Ovary (tissue), 3 donors: ENCODE results near the gene RSRC2.
"Not testable (repeated sequence)": the region's sequence is repeated elsewhere in the genome, so short reads cannot be mapped to it uniquely, and the experiment has no call there.

Experiments
- EP300 ChIP-seq: sonication (generic); formaldehyde crosslinking; IDR thresholded peaks from one replicate; pipeline ENCODE4 v1.6.1; 2017; ENCODE audit warnings: antibody characterized with exemption
- POLR2A ChIP-seq: fragments of 450-650 bp; IDR thresholded peaks from one replicate; pipeline ENCODE4 v1.6.1; 2017; ENCODE audit warnings: antibody characterized with exemption, mild to moderate bottlenecking, moderate library complexity
- TF ChIP-seq, protein P1 (sequence below), 3 donors: fragments of 450-650 bp in 2 of 3; fragments of 200-600 bp in 1 of 3; IDR thresholded peaks; one replicate each; pipeline versions ENCODE4 v1.5.1 to v1.8.0; 2016 to 2022; ENCODE audit warnings: antibody characterized with exemption in 3 of 3, mild to moderate bottlenecking in 1 of 3
- donor health status: DM: no; HTN: no; CAD: no.

DNA sequence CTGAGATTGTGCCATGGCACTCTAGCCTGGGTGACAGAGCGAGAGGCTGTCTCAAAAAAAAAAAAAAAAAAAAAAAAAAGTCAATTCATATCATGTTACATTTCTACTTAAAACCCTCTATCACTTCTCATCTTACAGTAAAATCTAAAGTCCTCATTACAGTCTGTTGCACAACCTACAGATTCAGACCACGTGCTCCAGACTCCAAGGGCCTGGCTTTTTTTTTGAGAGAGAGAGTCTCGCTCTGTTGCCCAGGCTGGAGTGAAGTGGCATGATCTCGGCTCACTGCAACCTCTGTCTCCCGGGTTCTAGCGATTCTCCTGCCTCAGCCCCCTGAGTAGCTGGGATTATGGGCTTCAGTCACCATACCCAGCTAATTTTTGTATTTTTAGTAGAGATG lies 40.4 kb downstream of the RSRC2 start:
- TF ChIP-seq EP300, POLR2A: not testable (repeated sequence)
- TF ChIP-seq, protein P1, sequence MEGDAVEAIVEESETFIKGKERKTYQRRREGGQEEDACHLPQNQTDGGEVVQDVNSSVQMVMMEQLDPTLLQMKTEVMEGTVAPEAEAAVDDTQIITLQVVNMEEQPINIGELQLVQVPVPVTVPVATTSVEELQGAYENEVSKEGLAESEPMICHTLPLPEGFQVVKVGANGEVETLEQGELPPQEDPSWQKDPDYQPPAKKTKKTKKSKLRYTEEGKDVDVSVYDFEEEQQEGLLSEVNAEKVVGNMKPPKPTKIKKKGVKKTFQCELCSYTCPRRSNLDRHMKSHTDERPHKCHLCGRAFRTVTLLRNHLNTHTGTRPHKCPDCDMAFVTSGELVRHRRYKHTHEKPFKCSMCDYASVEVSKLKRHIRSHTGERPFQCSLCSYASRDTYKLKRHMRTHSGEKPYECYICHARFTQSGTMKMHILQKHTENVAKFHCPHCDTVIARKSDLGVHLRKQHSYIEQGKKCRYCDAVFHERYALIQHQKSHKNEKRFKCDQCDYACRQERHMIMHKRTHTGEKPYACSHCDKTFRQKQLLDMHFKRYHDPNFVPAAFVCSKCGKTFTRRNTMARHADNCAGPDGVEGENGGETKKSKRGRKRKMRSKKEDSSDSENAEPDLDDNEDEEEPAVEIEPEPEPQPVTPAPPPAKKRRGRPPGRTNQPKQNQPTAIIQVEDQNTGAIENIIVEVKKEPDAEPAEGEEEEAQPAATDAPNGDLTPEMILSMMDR (IDR thresholded peaks at IDR 0.05): not testable (repeated sequence)
